Measurements from ENCODE around the gene DLG5.

The DLG5 gene

DNA sequence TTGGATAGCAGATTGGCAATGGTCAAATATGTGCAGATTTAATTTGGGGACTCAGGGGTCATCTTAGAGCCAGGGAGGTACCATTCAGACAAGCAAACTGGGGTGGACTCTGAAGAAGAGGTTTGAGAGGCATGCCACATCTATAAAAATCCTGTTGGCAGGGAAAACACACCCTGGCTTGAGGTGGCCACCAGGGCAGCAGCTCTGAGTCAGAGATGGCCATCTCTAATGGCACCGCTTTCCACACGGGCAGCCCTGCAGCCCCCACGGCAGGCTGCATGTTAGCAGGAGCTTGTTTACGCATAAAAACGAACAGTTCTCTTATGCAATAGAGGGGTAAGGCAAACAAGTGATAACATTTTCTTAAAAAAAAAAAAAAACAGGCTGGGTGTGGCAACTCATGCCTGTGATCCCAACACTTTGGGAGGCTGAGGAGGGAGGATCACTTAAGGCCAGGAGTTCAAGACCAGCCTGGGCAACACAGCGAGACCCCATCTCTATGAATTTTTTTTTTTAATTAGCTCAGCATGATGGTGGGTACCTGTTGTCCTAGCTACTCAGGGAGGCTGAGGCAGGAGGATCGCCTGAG lies 14.9 kb downstream of the DLG5 start:
- DNase-seq = no peak

DNA sequence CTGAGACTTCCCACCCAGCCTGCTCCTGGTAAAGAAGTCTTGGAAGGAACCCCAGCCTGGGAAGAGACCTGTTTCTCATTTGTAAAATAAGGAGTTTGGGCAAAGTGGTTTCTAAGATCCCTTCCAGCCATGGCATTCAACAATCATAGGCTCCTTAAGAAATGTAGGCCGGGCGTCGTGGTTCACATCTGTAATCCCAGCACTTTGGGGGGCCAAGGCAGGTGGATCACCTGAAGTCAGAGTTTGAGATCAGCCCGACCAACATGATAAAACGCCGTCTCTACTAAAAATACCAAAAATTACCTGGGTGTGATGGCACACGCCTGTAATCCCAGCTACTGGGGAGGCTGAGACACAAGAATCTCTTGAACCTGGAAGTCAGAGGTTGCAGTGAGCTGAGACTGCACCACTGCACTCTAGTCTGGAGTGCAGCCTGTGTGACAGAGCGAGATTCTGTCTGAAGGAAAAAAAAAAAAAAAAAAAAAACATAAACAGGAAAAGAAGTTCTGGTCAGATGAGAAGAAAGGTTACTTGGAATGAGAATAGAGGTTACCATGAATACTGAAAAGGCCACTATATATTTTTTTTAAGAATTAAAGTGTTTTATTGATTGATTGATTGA lies 15.9 kb downstream of the DLG5 start:
- no peak for DNase-seq

DNA sequence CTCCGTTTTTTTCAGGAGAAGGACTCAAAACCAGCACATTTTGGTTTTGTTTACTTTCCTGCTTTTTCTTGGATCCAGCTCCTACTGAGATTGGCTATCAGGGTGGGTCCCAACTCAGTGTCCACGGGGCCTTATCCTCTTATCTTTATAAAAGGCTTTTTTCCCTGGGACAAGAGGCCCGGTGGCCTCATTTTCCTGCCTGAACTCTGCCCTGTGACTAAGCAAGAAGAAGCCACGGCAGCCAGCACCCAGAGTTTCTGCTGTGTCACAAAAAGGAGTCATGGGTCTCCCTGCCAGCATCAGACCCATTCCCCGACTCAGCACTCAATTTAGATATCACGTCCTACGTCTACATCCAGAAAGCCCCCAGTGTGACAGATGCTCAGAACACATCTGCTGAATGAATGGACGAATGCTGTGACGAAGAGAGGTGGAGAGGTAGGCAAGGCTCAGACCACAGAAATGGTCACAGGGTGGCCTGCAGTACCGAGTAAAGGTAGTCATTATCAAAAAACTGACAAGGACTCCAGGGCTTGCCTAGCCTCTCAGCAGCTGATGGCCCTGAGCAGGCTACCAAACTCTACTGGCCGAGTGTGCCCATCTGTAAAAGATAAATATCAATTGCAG lies 16.7 kb downstream of the DLG5 start:
- DNase-seq = no peak

DNA sequence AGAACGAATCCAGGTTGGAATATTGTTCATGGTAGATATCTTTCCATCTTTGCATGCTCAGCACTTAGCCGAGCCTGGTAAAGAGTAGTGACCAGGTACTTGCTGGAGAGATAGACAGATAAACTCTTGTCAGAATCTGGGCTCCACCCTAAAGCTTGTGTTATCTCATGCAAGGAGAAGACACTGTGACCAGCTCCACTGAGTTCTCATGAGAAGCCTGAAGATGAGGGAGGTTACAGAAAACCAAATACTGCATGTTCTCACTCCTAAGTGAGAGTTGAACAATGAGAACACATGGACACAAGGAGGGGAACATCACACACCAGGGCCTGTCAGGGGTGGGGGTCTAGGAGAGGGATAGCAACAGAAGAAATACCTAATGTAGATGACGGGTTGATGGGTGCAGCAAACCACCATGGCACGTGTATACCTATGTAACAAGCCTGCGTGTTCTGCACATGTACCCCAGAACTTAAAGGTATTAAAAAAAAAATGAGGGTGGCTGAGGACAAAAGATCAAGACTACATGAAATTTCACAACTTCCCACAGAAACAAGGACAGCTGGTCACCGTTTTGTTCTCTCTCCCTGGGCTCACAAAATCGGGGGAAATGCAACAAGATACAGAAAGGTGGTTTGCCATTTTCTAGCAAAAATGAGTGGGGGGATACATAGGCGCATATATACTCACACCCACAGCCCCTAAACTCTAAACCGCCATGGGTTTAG lies 17.4 kb downstream of the DLG5 start:
- no peak for DNase-seq

DNA sequence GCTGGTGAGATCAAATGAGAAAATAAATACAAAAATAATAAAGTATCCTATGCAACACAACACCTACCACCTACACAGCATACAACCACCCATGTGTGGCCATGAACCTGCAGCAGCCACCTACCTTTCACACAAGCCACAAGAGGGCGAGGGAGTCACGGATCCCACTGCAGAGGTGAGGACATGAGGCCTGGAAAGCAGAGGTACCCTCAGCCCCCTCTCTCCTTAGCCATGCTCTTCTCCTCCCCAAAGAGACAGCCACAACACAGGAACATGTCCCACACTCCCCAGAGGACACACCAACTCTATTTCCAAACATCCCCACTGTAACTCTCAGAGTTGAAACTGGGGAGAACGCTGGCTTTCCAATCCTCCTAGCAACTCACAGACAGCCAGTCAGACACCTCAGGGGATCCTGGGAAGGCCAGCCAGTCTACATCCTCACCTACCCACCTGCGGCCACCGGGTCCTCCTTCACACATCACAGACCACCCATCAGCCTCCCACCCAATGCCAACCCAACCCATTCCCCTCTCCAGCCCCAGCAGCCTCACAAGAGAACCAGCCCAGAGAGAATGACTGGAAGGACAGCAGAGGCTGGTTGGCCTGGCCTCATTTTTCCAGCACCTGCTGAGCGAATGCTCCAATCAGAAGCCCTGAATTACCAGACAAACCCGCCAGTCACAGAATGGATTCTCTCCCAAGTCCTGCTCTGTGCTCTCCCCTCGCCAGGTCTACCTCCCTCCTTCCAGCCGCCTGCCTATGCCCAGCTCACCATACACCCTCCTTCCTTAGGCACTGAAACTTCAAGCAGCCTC lies 18.4 kb downstream of the DLG5 start:
- DNase-seq = no peak

DNA sequence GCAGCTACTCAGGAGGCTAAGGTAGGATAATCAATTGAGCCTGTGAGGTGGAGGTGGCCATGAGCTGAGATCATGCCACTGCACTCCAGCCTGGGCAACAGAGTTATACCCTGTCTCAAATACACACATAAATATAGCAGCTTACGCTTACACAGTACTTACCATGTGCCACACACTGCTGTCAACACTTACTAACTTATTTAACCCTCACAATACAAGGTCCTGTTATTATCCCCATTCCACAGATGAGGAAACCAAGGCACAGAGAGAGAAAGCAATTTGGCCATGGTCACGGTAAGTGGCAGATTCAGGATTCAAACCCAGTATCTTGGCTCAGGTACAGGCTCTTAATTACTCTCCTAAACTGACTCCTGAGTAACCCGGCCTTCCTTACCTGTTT lies 19.1 kb downstream of the DLG5 start:
- no peak for DNase-seq

DNA sequence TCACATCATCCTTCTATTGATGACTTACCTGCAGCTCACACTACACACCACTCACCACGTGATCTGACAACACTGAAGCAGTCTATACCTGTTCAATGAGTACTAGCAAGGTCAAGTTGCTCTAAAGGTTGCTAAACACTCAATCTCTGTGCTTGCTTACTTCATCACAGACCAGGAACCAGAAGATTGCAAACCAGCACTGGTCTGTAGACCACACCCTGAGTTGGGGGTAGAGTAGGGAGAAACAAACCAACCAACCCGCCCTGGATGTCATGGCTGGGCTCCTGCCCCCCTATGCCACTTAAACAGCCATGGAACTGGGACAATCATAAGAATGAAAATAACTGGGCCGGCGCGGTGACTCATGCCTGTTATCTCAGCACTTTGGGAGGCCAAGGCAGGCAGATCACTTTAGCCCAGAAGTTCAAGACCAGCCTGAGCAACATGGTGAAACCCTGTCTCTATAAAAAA lies 19.6 kb downstream of the DLG5 start:
- DNase-seq = no peak

DNA sequence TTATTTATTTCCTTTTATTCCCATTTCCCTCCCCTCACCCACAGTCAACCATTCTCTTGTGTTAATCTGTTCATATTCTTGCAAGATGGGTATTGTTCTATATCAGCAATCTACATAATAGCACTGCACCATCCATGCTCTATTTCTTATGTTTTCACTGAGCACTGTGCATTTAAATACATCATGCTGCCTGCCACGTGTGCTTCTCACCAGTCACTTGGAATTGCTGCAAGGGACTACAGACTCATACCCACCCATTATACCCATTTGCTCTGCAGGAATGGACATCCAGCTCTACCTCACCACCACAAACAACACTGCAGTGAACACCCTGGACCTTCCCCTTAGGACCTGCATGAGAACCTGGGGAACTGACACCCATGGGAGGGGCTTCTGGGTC lies 20.8 kb downstream of the DLG5 start:
- no peak for DNase-seq

DNA sequence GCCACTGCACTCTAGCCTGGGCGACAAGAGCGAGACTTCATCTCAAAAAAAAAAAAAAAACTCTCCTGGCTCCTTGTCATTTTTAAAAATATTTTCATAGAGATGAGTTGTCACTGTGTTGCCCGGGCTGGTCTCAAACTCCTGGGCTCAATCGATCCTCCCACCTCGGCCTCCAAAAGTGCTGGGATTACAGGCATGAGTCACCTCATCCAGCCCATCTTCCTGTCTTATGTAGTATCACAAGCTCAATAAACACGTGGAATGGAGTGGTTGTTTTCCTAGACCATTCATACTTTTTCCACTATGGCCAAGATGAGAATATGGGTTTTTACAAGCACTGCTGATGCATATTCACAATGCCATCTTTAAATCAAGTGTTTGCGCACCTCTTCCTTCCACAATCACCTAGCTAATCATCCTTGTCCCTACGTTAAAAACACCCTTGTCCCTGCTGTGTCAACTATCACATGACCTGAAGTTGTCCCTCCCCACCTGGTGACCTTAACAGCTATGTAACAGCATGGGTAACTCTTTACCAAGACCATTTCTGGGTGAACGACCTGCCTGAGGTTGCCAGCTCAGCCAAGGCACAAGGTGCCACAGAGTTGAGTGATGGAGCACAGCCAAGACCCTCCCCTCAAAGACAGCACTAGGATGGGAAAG lies 21.3 kb downstream of the DLG5 start:
- no peak for DNase-seq

DNA sequence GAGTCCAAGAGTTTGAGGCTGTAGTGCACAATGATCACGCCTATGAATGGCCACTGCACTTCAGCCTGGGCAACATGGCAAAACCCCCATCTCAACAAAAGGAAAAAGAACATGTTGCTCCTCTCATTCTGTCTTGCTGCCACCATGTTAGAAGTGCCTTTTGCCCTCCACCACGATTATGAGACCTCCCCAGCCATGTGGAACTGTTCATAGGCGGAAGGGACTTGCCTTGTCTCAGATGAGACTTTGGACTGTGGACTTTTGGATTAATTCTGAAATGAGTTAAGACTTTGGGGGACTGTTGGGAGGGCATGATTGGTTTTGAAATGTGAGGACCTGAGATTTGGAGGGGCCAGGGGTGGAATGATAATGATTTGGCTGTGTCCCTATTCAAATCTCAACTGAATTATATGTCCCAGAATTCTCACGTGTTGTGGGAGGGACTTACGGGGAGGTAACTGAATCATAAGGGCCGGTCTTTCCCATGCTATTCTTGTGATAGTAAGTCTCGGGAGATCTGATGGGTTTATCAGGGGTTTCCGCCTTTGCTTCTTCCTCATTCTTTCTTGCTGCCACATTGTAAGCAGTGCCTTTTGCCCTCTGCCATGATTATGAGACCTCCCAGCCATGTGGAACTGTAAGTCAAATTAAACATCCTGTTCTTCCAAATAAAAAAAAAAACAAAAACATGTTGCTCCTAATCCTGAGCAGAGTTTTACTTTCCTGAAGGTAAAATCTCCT lies 22.3 kb downstream of the DLG5 start:
- no peak for DNase-seq

DNA sequence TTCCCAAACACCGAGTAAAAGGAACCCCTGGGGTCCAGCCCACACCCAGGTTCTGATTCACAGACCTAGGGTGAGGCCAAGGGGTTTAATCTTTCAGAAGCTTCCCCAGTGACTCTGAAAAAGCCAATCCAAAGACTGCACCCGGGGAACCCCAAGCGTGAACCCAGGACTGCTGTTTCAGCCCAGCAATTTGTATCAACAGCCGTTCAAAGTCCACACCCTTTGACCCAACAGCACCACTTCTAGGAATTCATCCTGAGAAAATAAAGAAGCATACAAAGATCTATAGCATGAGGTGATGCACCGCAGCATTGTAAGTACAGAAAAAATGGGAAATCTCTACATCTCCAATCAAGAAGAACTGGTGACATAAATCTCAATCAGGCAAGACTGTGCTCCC lies 24.4 kb downstream of the DLG5 start:
- DNase-seq = no peak

DNA sequence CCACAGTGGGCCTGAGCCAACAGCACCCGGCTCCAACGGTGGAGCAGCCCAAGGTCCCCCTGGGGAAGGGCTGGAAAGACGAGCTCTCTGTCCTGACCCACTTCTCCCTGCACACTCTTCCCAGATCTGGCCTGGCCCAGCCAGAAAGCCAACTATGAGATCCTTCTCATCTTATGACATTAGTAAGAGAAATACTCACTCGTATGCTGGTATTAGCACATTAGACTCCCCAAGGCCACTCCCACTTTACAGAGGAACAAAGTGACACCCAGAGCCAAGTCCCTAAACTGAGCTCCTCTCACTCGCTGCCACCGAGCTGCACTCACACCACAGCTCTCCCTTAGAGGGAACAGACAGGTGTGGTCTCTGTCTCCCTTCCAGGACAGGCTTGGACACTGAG lies 24.8 kb downstream of the DLG5 start:
- no peak for DNase-seq

DNA sequence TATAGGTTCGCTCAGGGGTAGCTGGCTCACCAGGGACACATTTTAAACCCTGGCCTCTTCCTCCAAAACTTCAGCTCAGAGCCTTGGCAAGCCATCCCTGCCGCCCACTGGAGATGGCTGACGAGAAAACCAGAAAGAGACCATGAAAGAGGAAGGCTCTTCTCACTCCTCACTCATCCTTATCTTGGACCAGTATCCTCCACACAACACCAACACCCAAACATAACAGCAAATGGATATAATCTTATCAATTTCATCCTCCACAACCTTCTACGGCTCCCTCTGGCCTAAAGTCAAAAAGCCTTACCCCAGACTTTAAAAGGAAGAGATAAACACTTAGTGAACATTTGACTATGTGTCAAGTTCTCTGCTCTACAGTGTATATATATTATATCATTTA lies 26.9 kb downstream of the DLG5 start:
- no peak for DNase-seq

DNA sequence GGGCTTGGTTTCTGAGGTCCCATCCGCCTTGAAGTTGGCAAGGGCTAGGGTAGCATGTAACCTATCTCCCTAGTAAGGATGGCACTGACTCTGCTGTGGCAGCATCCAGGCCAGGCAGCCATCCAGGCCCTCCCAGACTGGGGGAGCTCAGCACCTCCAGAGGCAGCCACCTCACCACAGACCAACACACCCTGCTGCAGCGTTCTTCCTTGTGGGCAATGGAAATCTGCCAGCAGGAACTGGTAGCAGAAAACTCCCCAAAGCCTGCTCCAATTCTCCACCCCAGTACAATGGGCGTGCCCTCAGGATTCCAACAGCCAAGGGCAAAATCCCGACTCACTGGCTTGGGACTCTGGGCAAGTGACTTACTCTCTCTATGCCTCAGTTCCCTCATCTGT lies 27.5 kb downstream of the DLG5 start:
- no peak for DNase-seq

DNA sequence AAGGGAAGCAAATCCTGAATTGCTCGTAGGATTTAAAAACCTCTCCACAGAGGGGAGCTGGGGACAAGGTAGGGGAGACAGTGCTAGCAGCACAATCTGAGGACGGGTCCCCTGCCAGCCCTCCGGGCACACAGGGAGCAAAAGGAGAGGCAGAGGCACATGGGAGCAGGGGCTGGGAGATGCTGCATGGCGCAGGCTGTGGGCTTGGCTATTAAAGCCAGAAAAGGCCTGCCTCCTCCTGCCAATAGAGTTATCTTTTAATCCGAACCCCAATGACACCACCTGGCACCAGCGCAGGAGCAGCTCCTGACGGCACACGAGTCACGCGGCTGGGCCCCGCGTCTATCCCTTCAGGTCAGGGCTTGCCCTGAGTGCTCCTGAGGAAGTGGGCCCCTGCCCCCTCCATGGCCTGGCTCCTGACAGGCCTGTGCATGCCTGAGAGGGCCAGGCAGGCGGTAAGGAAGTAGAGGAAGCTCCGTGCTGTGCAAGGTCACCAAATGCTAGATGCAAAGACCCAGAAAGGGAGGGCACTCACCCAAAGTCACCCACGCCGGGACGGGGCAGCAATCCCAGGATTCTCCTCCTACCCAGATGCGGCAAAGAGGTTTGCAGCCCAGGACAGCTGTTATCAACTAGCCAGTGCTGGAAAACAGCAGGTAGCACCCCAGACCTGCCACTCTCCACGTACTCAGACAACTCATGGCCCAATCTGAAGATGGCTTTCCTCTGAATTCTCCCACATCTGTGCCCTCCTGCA lies 28.1 kb downstream of the DLG5 start:
- peak; percentile 83 for DNase-seq

DNA sequence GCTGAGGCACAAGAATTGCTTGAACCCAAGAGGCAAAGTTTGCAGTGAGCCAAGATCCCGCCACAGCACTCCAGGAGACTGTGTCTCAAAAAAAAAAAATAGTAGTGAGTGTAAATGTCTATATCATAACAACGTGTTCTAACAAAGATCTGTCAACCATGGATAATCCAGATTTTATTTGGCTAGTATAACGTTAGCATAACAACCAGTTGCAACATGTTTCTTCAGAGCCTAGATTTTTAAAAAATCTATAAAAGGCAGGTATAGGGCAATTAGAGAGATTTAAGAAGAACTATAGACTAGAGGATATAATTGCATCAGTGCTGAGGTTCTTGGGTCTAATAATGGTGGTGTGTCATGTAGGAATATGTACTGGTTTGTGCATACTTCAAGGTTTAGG lies 30.5 kb downstream of the DLG5 start:
- no peak for DNase-seq

DNA sequence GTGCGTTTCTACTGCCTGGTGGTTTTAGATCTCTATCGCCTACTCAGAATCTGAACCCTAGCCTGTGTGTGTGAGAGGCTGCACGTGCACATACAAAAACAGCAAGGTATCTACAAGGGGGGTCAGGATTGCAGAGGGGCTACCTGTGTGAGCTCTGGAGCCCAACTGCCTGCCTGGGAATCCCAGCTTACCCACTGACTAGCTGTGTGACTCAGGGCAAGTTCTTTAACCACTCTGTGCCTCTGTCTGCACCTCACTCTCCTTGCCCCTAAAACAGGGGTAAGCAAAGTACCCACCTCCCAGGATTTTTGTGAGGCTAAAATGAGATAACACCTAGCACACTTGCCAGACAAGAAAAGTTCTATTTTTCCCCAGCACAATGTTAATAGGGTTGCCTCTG lies 32.5 kb downstream of the DLG5 start:
- DNase-seq = no peak

DNA sequence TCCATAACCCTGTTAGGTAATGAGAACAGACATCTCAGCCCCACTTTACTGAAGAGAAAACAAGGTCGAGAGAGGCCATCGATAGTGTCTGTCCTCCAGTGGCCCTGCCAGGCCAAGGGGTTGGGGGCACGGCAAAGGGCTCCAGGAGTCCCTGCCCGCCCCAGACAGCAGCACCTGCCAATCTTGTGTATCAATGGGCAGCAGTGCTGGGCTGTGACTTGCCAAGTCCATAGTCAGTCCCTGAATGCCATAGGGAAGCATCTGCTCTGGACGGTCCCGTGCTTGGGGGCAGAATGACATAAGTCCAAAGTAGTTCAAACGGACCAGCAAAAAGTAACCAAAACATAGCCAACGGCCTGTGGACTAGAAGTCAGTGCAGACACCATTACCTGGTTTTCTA lies 33.2 kb downstream of the DLG5 start:
- no peak for DNase-seq

DNA sequence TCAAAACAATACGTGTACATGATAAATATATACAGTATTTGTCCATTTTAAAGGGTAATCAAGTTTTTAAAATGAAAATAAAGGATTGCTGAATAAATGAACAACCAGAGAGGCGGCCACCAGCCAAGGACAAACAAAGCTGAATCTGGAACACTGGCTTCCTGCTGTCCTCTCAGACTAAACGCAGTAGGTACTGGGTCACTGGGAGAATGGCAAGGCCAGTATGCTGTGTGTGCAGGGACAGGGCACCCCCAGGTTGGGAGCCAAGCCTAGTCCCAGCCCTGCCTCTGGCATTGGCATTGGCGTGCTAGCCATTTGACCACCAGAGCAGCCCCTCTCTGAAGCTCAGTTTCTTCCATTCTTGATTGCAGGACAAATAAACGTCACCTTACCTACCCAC lies 33.8 kb downstream of the DLG5 start:
- DNase-seq = no peak

DNA sequence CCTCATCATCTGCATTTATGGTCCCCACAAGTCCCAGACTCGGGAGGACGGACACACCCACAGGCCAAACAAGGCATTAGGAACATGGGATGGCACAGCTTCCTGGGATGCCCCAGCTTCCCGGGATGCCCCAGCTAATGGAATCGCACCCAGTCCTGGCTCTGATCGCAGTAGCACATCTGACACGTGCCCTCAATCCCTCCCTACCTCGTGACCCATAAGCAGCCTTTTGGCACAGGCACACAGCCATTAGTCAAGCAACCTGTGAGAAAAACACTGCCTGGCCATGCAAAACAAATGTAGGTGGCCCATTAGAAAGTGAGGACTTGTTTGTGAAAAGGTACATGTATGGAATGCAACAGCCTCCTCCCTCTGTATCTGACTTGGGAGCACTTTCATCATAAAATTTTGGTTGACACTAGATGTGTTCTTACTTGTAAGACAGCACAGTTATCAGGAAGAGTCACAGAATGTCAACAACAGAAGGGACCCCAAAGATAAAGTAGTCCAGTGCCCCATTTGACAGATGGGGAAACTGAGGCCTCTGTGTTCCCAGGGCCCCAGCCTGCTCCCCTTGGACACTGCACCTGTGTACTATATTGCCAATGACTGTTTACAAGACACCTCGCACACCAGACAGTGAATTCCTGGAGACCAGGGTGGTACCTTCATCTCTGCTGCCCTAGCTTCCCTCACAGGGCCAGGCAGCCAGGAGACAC lies 34.4 kb downstream of the DLG5 start:
- DNase-seq = no peak

All from NCI-H1105 treated with DMSO at 0.1 percent for 48 hours (cell line).